ENCODE data around the gene TFIP11.
"Not testable (repeated sequence)": the region's sequence is repeated elsewhere in the genome, so short reads cannot be mapped to it uniquely, and the experiment has no call there.

TFIP11 gene

GRCh38 chr22:26535603-26535908 lies 23.3 kb upstream of the TFIP11 start:
- in situ Hi-C loops (cut with HindIII; ENCODE audit: low sequenced_read_pairs) = no loop called here
- no peak for DNase-seq (ENCODE audit: low read depth)
- no peak for TF ChIP-seq CTCF (IDR thresholded peaks at IDR 0.05; ENCODE audit: low read depth, low read length, missing control alignments)
- H3K4me3 ChIP-seq (ENCODE audit: low read depth, low read length) = no peak overlapping the region

- H3K4me3 ChIP-seq (ENCODE audit: low read depth, low read length) = no peak overlapping the region
- in situ Hi-C loops (cut with HindIII; ENCODE audit: low sequenced_read_pairs) = no loop called here
Measured at GRCh38 chr22:26534874-26535602, 22.8 kb upstream of the TFIP11 start.

GRCh38 chr22:26534171-26534855 lies 22.0 kb upstream of the TFIP11 start:
- no peak overlapping the region for H3K4me3 ChIP-seq (ENCODE audit: low read depth, low read length)
- TF ChIP-seq CTCF (IDR thresholded peaks at IDR 0.05; ENCODE audit: low read depth, low read length, missing control alignments) = no peak
- in situ Hi-C loops (cut with HindIII; ENCODE audit: low sequenced_read_pairs) = no loop called here
- no peak for DNase-seq (ENCODE audit: low read depth)

More at GRCh38 chr22:26534874-26535602, 22.8 kb upstream of the TFIP11 start:
- no peak for TF ChIP-seq CTCF (IDR thresholded peaks at IDR 0.05; ENCODE audit: low read depth, low read length, missing control alignments)
- no peak for DNase-seq (ENCODE audit: low read depth)

GRCh38 chr22:26529345-26529744 lies 17.1 kb upstream of the TFIP11 start:
- in situ Hi-C loops (cut with HindIII; ENCODE audit: low sequenced_read_pairs) = loop anchor here (5.0 kb wide), 1 partner anchor 78 kb away; no protein-coding TSS in a partner anchor
- no peak for TF ChIP-seq CTCF (IDR thresholded peaks at IDR 0.05; ENCODE audit: low read depth, low read length, missing control alignments)
- no peak for DNase-seq (ENCODE audit: low read depth)
- H3K4me3 ChIP-seq (ENCODE audit: low read depth, low read length) = no peak overlapping the region

GRCh38 chr22:26528518-26528917 lies 16.2 kb upstream of the TFIP11 start:
- H3K4me3 ChIP-seq (ENCODE audit: low read depth, low read length); DNase-seq (ENCODE audit: low read depth): not testable (repeated sequence)
- in situ Hi-C loops (cut with HindIII; ENCODE audit: low sequenced_read_pairs) = loop anchor here (5.0 kb wide), 1 partner anchor 79 kb away; no protein-coding TSS in a partner anchor

GRCh38 chr22:26527574-26528465 lies 15.5 kb upstream of the TFIP11 start:
- DNase-seq (ENCODE audit: low read depth) = no peak
- in situ Hi-C loops (cut with HindIII; ENCODE audit: low sequenced_read_pairs) = loop anchor here (5.0 kb wide), 1 partner anchor 79 kb away; no protein-coding TSS in a partner anchor
- H3K4me3 ChIP-seq (ENCODE audit: low read depth, low read length) = no peak overlapping the region
- TF ChIP-seq CTCF (IDR thresholded peaks at IDR 0.05; ENCODE audit: low read depth, low read length, missing control alignments) = no peak

All from astrocyte of the cerebellum (primary cell).